HUDEP-2 (cell line): ENCODE measurements around the gene USP9X.
A peak's percentile ranks its signal among the peaks of the same experiment; 100 is the strongest.
"Not testable (repeated sequence)": the region's sequence is repeated elsewhere in the genome, so short reads cannot be mapped to it uniquely, and the experiment has no call there.

ENCODE experiments used
- DNase-seq, 76 experiments: peaks; one replicate each; lab custom pipeline; 2025; ENCODE audit not compliant: unreplicated experiment in 76 of 76; lab: John Stamatoyannopoulos, UW

Gene USP9X

GRCh38 chrX:41084893-41085511 is at the start of gene USP9X:
USP9X (plus strand) TSS chrX:41085445; CDS start chrX:41123629, 38,184 bp downstream.
- peak in 74 of 76 experiments; percentile 1 to 85 (median 72) for DNase-seq

- DNase-seq, result no peak
Measured at GRCh38 chrX:41035582-41035981, 49.7 kb upstream of the USP9X start.

- no peak for DNase-seq
Measured at GRCh38 chrX:41036668-41037326, 48.4 kb upstream of the USP9X start.

- DNase-seq, result no peak
Measured at GRCh38 chrX:41043196-41043595, 42.0 kb upstream of the USP9X start.

GRCh38 chrX:41043674-41044345 is 41.4 kb upstream of the USP9X start:
- DNase-seq, result no peak

GRCh38 chrX:41045960-41046567 is 39.2 kb upstream of the USP9X start:
- DNase-seq, result peak in 6 of 76 experiments; percentile 0 to 5 (median 0)

- DNase-seq, result no peak
Measured at GRCh38 chrX:41047878-41048534, 37.2 kb upstream of the USP9X start.

GRCh38 chrX:41050359-41050758 is 34.9 kb upstream of the USP9X start:
- DNase-seq, result no peak

GRCh38 chrX:41051288-41051687 is 34.0 kb upstream of the USP9X start:
- no peak for DNase-seq

GRCh38 chrX:41055740-41056139 is 29.5 kb upstream of the USP9X start:
- no peak for DNase-seq

GRCh38 chrX:41063276-41063675 is 22.0 kb upstream of the USP9X start:
- DNase-seq, result not testable (repeated sequence)

GRCh38 chrX:41064018-41064417 is 21.2 kb upstream of the USP9X start:
- DNase-seq, result no peak

- no peak for DNase-seq
Measured at GRCh38 chrX:41066391-41066790, 18.9 kb upstream of the USP9X start.

- DNase-seq, result peak in 1 of 76 experiments; percentile 0
Measured at GRCh38 chrX:41066969-41067368, 18.3 kb upstream of the USP9X start.

GRCh38 chrX:41067721-41068120 is 17.5 kb upstream of the USP9X start:
- DNase-seq, result peak in 75 of 76 experiments; percentile 0 to 83 (median 65)

- DNase-seq, result no peak
Measured at GRCh38 chrX:41076742-41077141, 8.5 kb upstream of the USP9X start.

GRCh38 chrX:41081821-41082220 is 3.4 kb upstream of the USP9X start:
- no peak for DNase-seq

GRCh38 chrX:41082783-41083182 is 2.5 kb upstream of the USP9X start:
- peak in 2 of 76 experiments; percentile 1 to 5 for DNase-seq

GRCh38 chrX:41084044-41084892 is 977 bp upstream of the USP9X start:
- peak; percentile 30 to 98 (median 91) for DNase-seq

- peak in 42 of 76 experiments; percentile 1 to 66 (median 21) for DNase-seq
Measured at GRCh38 chrX:41085512-41085877, 250 bp downstream of the USP9X start.
